ENCODE results near the gene BOK. TPM values are rescaled to one million over a fixed set of nuclear protein-coding genes. Genes with fewer than 3 reads are reported as not detected.

The BOK gene
- total and polyA plus RNA-seq, 4 donors = 11.3 to 82.1 (median 44.0) TPM

DNA sequence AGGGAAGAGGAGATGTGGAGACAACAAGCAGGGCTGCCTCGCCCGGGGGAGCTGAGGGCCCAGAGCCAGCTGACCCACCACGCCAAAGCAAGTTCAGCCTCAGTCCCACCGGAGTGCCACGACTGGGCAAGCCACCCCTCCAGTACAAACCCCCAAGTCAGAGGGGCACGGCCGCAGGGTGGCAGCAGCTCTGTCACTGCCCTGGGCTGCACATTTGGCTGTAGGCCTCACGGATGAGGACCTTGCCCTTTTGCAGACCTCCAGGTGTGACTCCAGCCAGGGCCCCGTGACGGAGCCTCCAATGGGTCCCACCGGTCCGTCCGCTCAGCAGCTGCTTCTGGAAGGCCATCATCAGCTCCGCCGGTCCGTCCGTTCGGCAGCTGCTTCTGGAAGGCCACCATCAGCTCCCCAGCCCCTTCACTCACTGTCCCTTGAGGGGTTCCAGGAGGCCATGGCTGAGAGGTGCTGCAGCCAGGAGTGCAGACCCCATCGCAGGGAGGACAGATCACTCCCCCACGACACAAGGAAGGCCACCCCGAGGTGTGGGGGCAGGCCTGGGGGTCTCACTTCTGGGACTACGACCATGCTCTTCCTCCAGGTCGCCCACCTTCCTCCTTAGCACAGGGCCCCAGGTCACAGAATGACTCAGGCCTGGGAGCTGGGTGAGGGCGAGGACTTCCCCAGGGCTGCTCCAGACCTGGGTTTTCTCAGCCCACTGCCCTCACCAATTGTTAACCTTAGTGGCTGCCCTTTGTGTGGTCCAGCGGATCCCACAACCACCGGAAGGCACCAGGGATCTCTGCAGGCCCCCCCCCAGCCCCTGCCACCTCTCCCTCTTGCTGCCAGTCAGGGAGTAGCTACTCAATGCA, 25.6 kb upstream of the BOK start:
- H3K27ac ChIP-seq (ENCODE audit: low read depth in 1 of 2, low read length in 2 of 2) = no peak overlapping the region
- no peaks in the 10 kb centered on the region for H3K36me3 ChIP-seq (ENCODE audit: control insufficient read depth in 4 of 4, insufficient read depth in 3 of 4, low read depth in 1 of 4, low read length in 3 of 4)
- H3K4me1 ChIP-seq (ENCODE audit: control insufficient read depth in 4 of 4, insufficient read depth in 4 of 4, low read length in 3 of 4) = no peaks in the 10 kb centered on the region
- no peak overlapping the region for H3K9ac ChIP-seq (ENCODE audit: low read depth in 1 of 2, low read length in 2 of 2)
- 89% methylated on average over 26 of the region's 26 CpGs for WGBS
- no peak for TF ChIP-seq FOXA1 (IDR thresholded peaks at IDR 0.05)
- TF ChIP-seq CTCF (IDR thresholded peaks at IDR 0.05; ENCODE audit: low read depth, low read length, missing input control) = no peak
- no peak for TF ChIP-seq ZBTB33 (IDR thresholded peaks at IDR 0.05)
- no peak for TF ChIP-seq HNF4G (IDR thresholded peaks at IDR 0.05)
- no peak for TF ChIP-seq RAD21 (IDR thresholded peaks at IDR 0.05)
- no peak for TF ChIP-seq REST (IDR thresholded peaks at IDR 0.05)
- no peak for TF ChIP-seq MAX (IDR thresholded peaks at IDR 0.05)
- TF ChIP-seq FOXA2 (IDR thresholded peaks at IDR 0.05) = no peak
- TF ChIP-seq ATF3 (IDR thresholded peaks at IDR 0.05) = no peak
- no peak for TF ChIP-seq YY1 (IDR thresholded peaks at IDR 0.05)
- TF ChIP-seq RXRA (IDR thresholded peaks at IDR 0.05) = no peak
- no peak for TF ChIP-seq JUND (IDR thresholded peaks at IDR 0.05)
- no peak for TF ChIP-seq GABPA (IDR thresholded peaks at IDR 0.05 in 1 of 2, conservative IDR thresholded peaks at IDR 0.05 in 1 of 2)
- TF ChIP-seq EGR1 (IDR thresholded peaks at IDR 0.05; ENCODE audit: low read depth in 2 of 2) = no peak
- no peak for TF ChIP-seq TAF1 (conservative IDR thresholded peaks at IDR 0.05)
- TF ChIP-seq SP1 (IDR thresholded peaks at IDR 0.05) = no peak
- no peaks in the 10 kb centered on the region for H3K9me3 ChIP-seq (ENCODE audit: control insufficient read depth in 4 of 4, low read length in 3 of 4)
- no peaks in the 10 kb centered on the region for H3K27me3 ChIP-seq (ENCODE audit: control insufficient read depth in 4 of 4, insufficient read depth in 4 of 4, low read length in 3 of 4)
- no peak overlapping the region for H3K4me3 ChIP-seq (ENCODE audit: low read depth in 1 of 3, low read length in 3 of 3)
- DNase-seq (ENCODE audit: low spot score) = no peak

Measured in liver (tissue), 9 donors.